Measurements from ENCODE around the gene POLR3B. TPM values are rescaled to one million over a fixed set of nuclear protein-coding genes. Genes with fewer than 3 reads are reported as not detected.

POLR3B gene
- total RNA-seq, 2 experiments from 2014 or later = 2.5 to 2.6 TPM

- Histone ChIP-seq H3K4me1 (ENCODE audit: insufficient read depth, low read length) (no peaks in the 10 kb centered on the region), H3K27ac (ENCODE audit: low read depth in 1 of 2, low read length in 2 of 2) (no peak overlapping the region), H3K36me3 (ENCODE audit: insufficient read depth, low read length) (peaks cover 12% of the 10 kb centered on the region), H3K4me3 (ENCODE audit: low read length) (no peak overlapping the region), H3K9me3 (ENCODE audit: control insufficient read depth in 1 of 2, insufficient read depth in 1 of 2, low read length in 2 of 2) (no peaks in the 10 kb centered on the region), H3K27me3 (ENCODE audit: control insufficient read depth in 1 of 2, insufficient read depth in 2 of 2, low read length in 2 of 2) (no peaks in the 10 kb centered on the region)
- intact Hi-C loops (cut with DNase I, micrococcal nuclease) = no loop called here
- POLR2A ChIA-PET = no interaction called here
- H3K4me3 Mint-ChIP-seq = no peak overlapping the region
- DNase-seq (no peak), ATAC-seq (ENCODE audit: poor library complexity) (no peak)
- no peaks in the 10 kb centered on the region for H3K27me3 Mint-ChIP-seq
- H3K27ac Mint-ChIP-seq = no peak overlapping the region
- no peaks in the 10 kb centered on the region for H3K4me1 Mint-ChIP-seq (ENCODE audit: low read depth)
- CTCF ChIA-PET = no interaction called here
- H3K9me3 Mint-ChIP-seq = no peaks in the 10 kb centered on the region
- peaks cover 23% of the 10 kb centered on the region for H3K36me3 Mint-ChIP-seq (ENCODE audit: low read depth)
- no peak for TF ChIP-seq CTCF (IDR thresholded peaks at IDR 0.05)
Observed at GRCh38 chr12:106511365-106511764, 153.8 kb downstream of the POLR3B start.

GRCh38 chr12:106517314-106517713 is 159.8 kb downstream of the POLR3B start:
- Mint-ChIP-seq H3K27ac (no peak overlapping the region), H3K4me1 (ENCODE audit: low read depth) (no peaks in the 10 kb centered on the region), H3K27me3 (peaks cover 8% of the 10 kb centered on the region), H3K9me3 (no peaks in the 10 kb centered on the region), H3K36me3 (ENCODE audit: low read depth) (no peaks in the 10 kb centered on the region), H3K4me3 (no peak overlapping the region)
- Histone ChIP-seq H3K27ac (ENCODE audit: low read depth in 1 of 2, low read length in 2 of 2) (no peak overlapping the region), H3K36me3 (ENCODE audit: insufficient read depth, low read length) (no peaks in the 10 kb centered on the region), H3K9me3 (ENCODE audit: control insufficient read depth in 1 of 2, insufficient read depth in 1 of 2, low read length in 2 of 2) (no peaks in the 10 kb centered on the region), H3K4me3 (ENCODE audit: low read length) (no peak overlapping the region), H3K4me1 (ENCODE audit: insufficient read depth, low read length) (no peaks in the 10 kb centered on the region), H3K27me3 (ENCODE audit: control insufficient read depth in 1 of 2, insufficient read depth in 2 of 2, low read length in 2 of 2) (no peaks in the 10 kb centered on the region)
- ChIA-PET POLR2A (interaction anchor here (0.5 kb wide), 1 partner anchor 8 kb away, joined by 3 read pairs; no protein-coding TSS in a partner anchor), CTCF (interaction anchor here (0.6 kb wide), 1 partner anchor 9 kb away, joined by 3 read pairs; no protein-coding TSS in a partner anchor)
- ATAC-seq (ENCODE audit: poor library complexity) (no peak), DNase-seq (no peak)
- no peak for TF ChIP-seq CTCF (IDR thresholded peaks at IDR 0.05)
- intact Hi-C loops (cut with DNase I, micrococcal nuclease) = no loop called here

- H3K27me3 ChIP-seq (ENCODE audit: control insufficient read depth in 1 of 2, insufficient read depth in 2 of 2, low read length in 2 of 2) = no peaks in the 10 kb centered on the region
- H3K27ac Mint-ChIP-seq = no peak overlapping the region
- H3K4me1 Mint-ChIP-seq (ENCODE audit: low read depth) = no peaks in the 10 kb centered on the region
- ChIA-PET POLR2A (no interaction called here), CTCF (no interaction called here)
- no peak for ATAC-seq (ENCODE audit: poor library complexity)
- H3K36me3 ChIP-seq (ENCODE audit: insufficient read depth, low read length) = no peaks in the 10 kb centered on the region
- no peak overlapping the region for H3K27ac ChIP-seq (ENCODE audit: low read depth in 1 of 2, low read length in 2 of 2)
- H3K36me3 Mint-ChIP-seq (ENCODE audit: low read depth) = no peaks in the 10 kb centered on the region
- intact Hi-C loops (cut with DNase I, micrococcal nuclease) = no loop called here
- H3K4me1 ChIP-seq (ENCODE audit: insufficient read depth, low read length) = no peaks in the 10 kb centered on the region
- peaks cover 8% of the 10 kb centered on the region for H3K27me3 Mint-ChIP-seq
- no peaks in the 10 kb centered on the region for H3K9me3 Mint-ChIP-seq
- H3K4me3 Mint-ChIP-seq = no peak overlapping the region
- DNase-seq = no peak
- no peaks in the 10 kb centered on the region for H3K9me3 ChIP-seq (ENCODE audit: control insufficient read depth in 1 of 2, insufficient read depth in 1 of 2, low read length in 2 of 2)
- TF ChIP-seq CTCF (IDR thresholded peaks at IDR 0.05) = no peak
- H3K4me3 ChIP-seq (ENCODE audit: low read length) = no peak overlapping the region
Observed at GRCh38 chr12:106519607-106520021, 162.1 kb downstream of the POLR3B start.
